HUES64 (cell line): Measurements from ENCODE around the gene ANKH.
"Not testable (repeated sequence)": the region's sequence is repeated elsewhere in the genome, so short reads cannot be mapped to it uniquely, and the experiment has no call there.

Source experiments
- H3K27ac ChIP-seq: 2 replicates; pipeline ENCODE4 v1.7.0; 2013; ENCODE audit warnings: low read depth, low read length, inconsistent platforms
- H3K27me3 ChIP-seq: 2 replicates; pipeline ENCODE4 v1.6.1; 2013; ENCODE audit warnings: mild to moderate bottlenecking, low read length; ENCODE audit not compliant: insufficient read depth
- H3K36me3 ChIP-seq: 2 replicates; pipeline ENCODE4 v1.6.1; 2013; ENCODE audit warnings: mild to moderate bottlenecking, low read length; ENCODE audit not compliant: insufficient read depth
- H3K4me1 ChIP-seq: 2 replicates; pipeline ENCODE4 v1.6.1; 2013; ENCODE audit warnings: mild to moderate bottlenecking, low read length, moderate library complexity; ENCODE audit not compliant: insufficient read depth
- H3K4me3 ChIP-seq: 2 replicates; pipeline ENCODE4 v1.5.1; 2013; ENCODE audit warnings: mild to moderate bottlenecking, low read length, moderate library complexity
- H3K9ac ChIP-seq: 2 replicates; pipeline ENCODE4 v1.6.1; 2013; ENCODE audit warnings: mild to moderate bottlenecking, low read depth, low read length
- H3K9me3 ChIP-seq: 2 replicates; pipeline ENCODE4 v1.6.1; 2013; ENCODE audit warnings: low read depth, low read length; ENCODE audit not compliant: insufficient read depth
- WGBS: fragments of 150-250, 120-280 bp; methylation state at CpG from one replicate; pipeline ENCODE4 v1.1.7; 2013; ENCODE audit warnings: missing lambda C conversion rate; 5-methylcytosine and 5-hydroxymethylcytosine counted together

Gene ANKH

GRCh38 chr5:14824499-14824898 lies 47.1 kb downstream of the ANKH start:
- H3K9me3 ChIP-seq = no peaks in the 10 kb centered on the region

GRCh38 chr5:14821100-14821845 lies 50.3 kb downstream of the ANKH start:
- H3K36me3 ChIP-seq = no peaks in the 10 kb centered on the region
- H3K9me3 ChIP-seq = no peaks in the 10 kb centered on the region
- H3K4me3 ChIP-seq = no peak overlapping the region
- H3K27ac ChIP-seq = no peak overlapping the region
- no peaks in the 10 kb centered on the region for H3K4me1 ChIP-seq
- no peak overlapping the region for H3K9ac ChIP-seq
- H3K27me3 ChIP-seq = no peaks in the 10 kb centered on the region
- WGBS = 96% methylated on average over 8 of the region's 9 CpGs

More at GRCh38 chr5:14824499-14824898, 47.1 kb downstream of the ANKH start:
- Histone ChIP-seq H3K4me1 (no peaks in the 10 kb centered on the region), H3K9ac (no peak overlapping the region), H3K27ac (no peak overlapping the region), H3K27me3 (no peaks in the 10 kb centered on the region), H3K4me3 (no peak overlapping the region), H3K36me3 (no peaks in the 10 kb centered on the region)
- 95% methylated on average over 1 of the region's 3 CpGs for WGBS

GRCh38 chr5:14818931-14819790 lies 52.4 kb downstream of the ANKH start:
- Histone ChIP-seq H3K9ac (no peak overlapping the region), H3K4me3 (no peak overlapping the region), H3K4me1 (no peaks in the 10 kb centered on the region), H3K36me3 (no peaks in the 10 kb centered on the region), H3K27ac (no peak overlapping the region), H3K9me3 (no peaks in the 10 kb centered on the region), H3K27me3 (no peaks in the 10 kb centered on the region)
- WGBS = 93% methylated on average over 14 of the region's 14 CpGs

GRCh38 chr5:14817762-14818136 lies 53.8 kb downstream of the ANKH start:
- 93% methylated on average over 2 of the region's 2 CpGs for WGBS
- not testable (repeated sequence) for H3K27ac ChIP-seq

GRCh38 chr5:14816999-14817761 lies 54.4 kb downstream of the ANKH start:
- no peaks in the 10 kb centered on the region for H3K4me1 ChIP-seq
- H3K9me3 ChIP-seq = no peaks in the 10 kb centered on the region
- no peak overlapping the region for H3K27ac ChIP-seq
- no peaks in the 10 kb centered on the region for H3K36me3 ChIP-seq
- 96% methylated on average over 5 of the region's 6 CpGs for WGBS
- no peaks in the 10 kb centered on the region for H3K27me3 ChIP-seq
- no peak overlapping the region for H3K4me3 ChIP-seq
- no peak overlapping the region for H3K9ac ChIP-seq

More at GRCh38 chr5:14817762-14818136, 53.8 kb downstream of the ANKH start:
- not testable (repeated sequence) for H3K27me3 ChIP-seq, H3K4me1 ChIP-seq, H3K9me3 ChIP-seq, H3K36me3 ChIP-seq, H3K9ac ChIP-seq, H3K4me3 ChIP-seq

GRCh38 chr5:14816374-14816998 lies 55.1 kb downstream of the ANKH start:
- Histone ChIP-seq H3K9me3 (no peaks in the 10 kb centered on the region), H3K9ac (no peak overlapping the region), H3K36me3 (no peaks in the 10 kb centered on the region), H3K27me3 (no peaks in the 10 kb centered on the region), H3K27ac (no peak overlapping the region), H3K4me3 (no peak overlapping the region), H3K4me1 (no peaks in the 10 kb centered on the region)
- WGBS = 92% methylated on average over 10 of the region's 11 CpGs

- H3K9me3 ChIP-seq = no peaks in the 10 kb centered on the region
- H3K27me3 ChIP-seq = no peaks in the 10 kb centered on the region
- no peak overlapping the region for H3K27ac ChIP-seq
- H3K9ac ChIP-seq = no peak overlapping the region
- WGBS = 88% methylated on average over 3 of the region's 3 CpGs
- H3K4me1 ChIP-seq = no peaks in the 10 kb centered on the region
- H3K4me3 ChIP-seq = no peak overlapping the region
- H3K36me3 ChIP-seq = no peaks in the 10 kb centered on the region
Measured at GRCh38 chr5:14813747-14814146, 57.8 kb downstream of the ANKH start.

- Histone ChIP-seq H3K36me3 (no peaks in the 10 kb centered on the region), H3K4me3 (no peak overlapping the region), H3K9me3 (no peaks in the 10 kb centered on the region), H3K4me1 (no peaks in the 10 kb centered on the region), H3K27ac (no peak overlapping the region), H3K27me3 (no peaks in the 10 kb centered on the region), H3K9ac (no peak overlapping the region)
- WGBS = 94% methylated on average over 5 of the region's 5 CpGs
Measured at GRCh38 chr5:14812166-14812565, 59.4 kb downstream of the ANKH start.

- WGBS = 94% methylated on average over 10 of the region's 12 CpGs
- H3K27ac ChIP-seq = no peak overlapping the region
- no peaks in the 10 kb centered on the region for H3K27me3 ChIP-seq
- H3K9me3 ChIP-seq = no peaks in the 10 kb centered on the region
- no peaks in the 10 kb centered on the region for H3K4me1 ChIP-seq
- H3K9ac ChIP-seq = no peak overlapping the region
- H3K4me3 ChIP-seq = no peak overlapping the region
- no peaks in the 10 kb centered on the region for H3K36me3 ChIP-seq
Measured at GRCh38 chr5:14810928-14811572, 60.5 kb downstream of the ANKH start.

- Histone ChIP-seq H3K27ac (no peak overlapping the region), H3K4me1 (no peaks in the 10 kb centered on the region), H3K4me3 (no peak overlapping the region), H3K9me3 (no peaks in the 10 kb centered on the region), H3K27me3 (no peaks in the 10 kb centered on the region), H3K36me3 (no peaks in the 10 kb centered on the region), H3K9ac (no peak overlapping the region)
- WGBS = 97% methylated on average over 6 of the region's 6 CpGs
Measured at GRCh38 chr5:14810282-14810681, 61.3 kb downstream of the ANKH start.
